IPS-18a (cell line): Measurements from ENCODE around the gene SERTAD3.
"Not testable (repeated sequence)": the region's sequence is repeated elsewhere in the genome, so short reads cannot be mapped to it uniquely, and the experiment has no call there.

Experiments used
- H3K27ac ChIP-seq: one replicate; pipeline ENCODE4 v1.5.1; 2013; ENCODE audit warnings: low read length
- H3K27me3 ChIP-seq: one replicate; pipeline ENCODE4 v1.6.1; 2013; ENCODE audit warnings: mild to moderate bottlenecking, low read length; ENCODE audit not compliant: control insufficient read depth, insufficient read depth
- H3K36me3 ChIP-seq: one replicate; pipeline ENCODE4 v1.6.1; 2013; ENCODE audit warnings: low read depth, low read length; ENCODE audit not compliant: control insufficient read depth
- H3K4me1 ChIP-seq: one replicate; pipeline ENCODE4 v1.6.1; 2013; ENCODE audit warnings: low read depth, low read length; ENCODE audit not compliant: control insufficient read depth
- H3K4me3 ChIP-seq: one replicate; pipeline ENCODE4 v1.5.1; 2013; ENCODE audit warnings: low read length
- H3K9ac ChIP-seq: one replicate; pipeline ENCODE4 v1.6.1; 2013; ENCODE audit warnings: mild to moderate bottlenecking, low read length, moderate library complexity
- H3K9me3 ChIP-seq: one replicate; pipeline ENCODE4 v1.6.1; 2013; ENCODE audit warnings: low read depth, low read length; ENCODE audit not compliant: control insufficient read depth

SERTAD3 gene

GRCh38 chr19:40413291-40413845 is 30.8 kb downstream of the SERTAD3 start, which contains the start of gene PRX:
Gene PRX (minus strand): TSS chr19:40413378. CDS start chr19:40407932, 5,446 bp downstream.
- peaks cover 7% of the 10 kb centered on the region for H3K4me1 ChIP-seq
- H3K27me3 ChIP-seq: no peaks in the 10 kb centered on the region
- H3K36me3 ChIP-seq: no peaks in the 10 kb centered on the region
- H3K4me3 ChIP-seq: peak within 1 kb of the TSS; percentile 5
- no peak within 1 kb of the TSS for H3K9ac ChIP-seq
- H3K27ac ChIP-seq: no peak within 1 kb of the TSS
- no peaks in the 10 kb centered on the region for H3K9me3 ChIP-seq

GRCh38 chr19:40412866-40413265 is 31.3 kb downstream of the SERTAD3 start:
- H3K27ac ChIP-seq: no peak overlapping the region
- no peaks in the 10 kb centered on the region for H3K27me3 ChIP-seq
- no peak overlapping the region for H3K4me3 ChIP-seq
- peaks cover 7% of the 10 kb centered on the region for H3K4me1 ChIP-seq
- no peak overlapping the region for H3K9ac ChIP-seq
- no peaks in the 10 kb centered on the region for H3K9me3 ChIP-seq
- H3K36me3 ChIP-seq: no peaks in the 10 kb centered on the region

GRCh38 chr19:40411958-40412499 is 32.1 kb downstream of the SERTAD3 start:
- Histone ChIP-seq H3K27me3 (no peaks in the 10 kb centered on the region), H3K9me3 (no peaks in the 10 kb centered on the region), H3K27ac (no peak overlapping the region), H3K4me1 (peaks cover 7% of the 10 kb centered on the region), H3K9ac (no peak overlapping the region), H3K36me3 (no peaks in the 10 kb centered on the region), H3K4me3 (no peak overlapping the region)

GRCh38 chr19:40411125-40411842 is 32.9 kb downstream of the SERTAD3 start:
- H3K36me3 ChIP-seq: no peaks in the 10 kb centered on the region
- no peak overlapping the region for H3K27ac ChIP-seq
- no peak overlapping the region for H3K9ac ChIP-seq
- H3K27me3 ChIP-seq: no peaks in the 10 kb centered on the region
- no peaks in the 10 kb centered on the region for H3K9me3 ChIP-seq
- H3K4me1 ChIP-seq: peaks cover 7% of the 10 kb centered on the region
- no peak overlapping the region for H3K4me3 ChIP-seq

- Histone ChIP-seq H3K36me3 (no peaks in the 10 kb centered on the region), H3K27ac (peak overlapping the region; percentile 46), H3K9me3 (no peaks in the 10 kb centered on the region), H3K27me3 (no peaks in the 10 kb centered on the region), H3K4me3 (no peak overlapping the region), H3K4me1 (peaks cover 7% of the 10 kb centered on the region), H3K9ac (no peak overlapping the region)
Measured at GRCh38 chr19:40410030-40410389, 34.1 kb downstream of the SERTAD3 start.

GRCh38 chr19:40408598-40408925 is 35.6 kb downstream of the SERTAD3 start:
- H3K4me3 ChIP-seq, H3K9me3 ChIP-seq, H3K27ac ChIP-seq, H3K36me3 ChIP-seq, H3K4me1 ChIP-seq, H3K9ac ChIP-seq, H3K27me3 ChIP-seq: not testable (repeated sequence)

GRCh38 chr19:40407714-40408597 is 36.2 kb downstream of the SERTAD3 start:
- H3K27ac ChIP-seq: no peak overlapping the region
- peaks cover 4% of the 10 kb centered on the region for H3K4me1 ChIP-seq
- no peaks in the 10 kb centered on the region for H3K36me3 ChIP-seq
- no peaks in the 10 kb centered on the region for H3K27me3 ChIP-seq
- H3K4me3 ChIP-seq: no peak overlapping the region
- H3K9me3 ChIP-seq: no peaks in the 10 kb centered on the region
- no peak overlapping the region for H3K9ac ChIP-seq

GRCh38 chr19:40403262-40403984 is 40.7 kb downstream of the SERTAD3 start:
- no peak overlapping the region for H3K27ac ChIP-seq
- peaks cover 8% of the 10 kb centered on the region for H3K27me3 ChIP-seq
- no peaks in the 10 kb centered on the region for H3K9me3 ChIP-seq
- no peak overlapping the region for H3K9ac ChIP-seq
- no peaks in the 10 kb centered on the region for H3K4me1 ChIP-seq
- H3K4me3 ChIP-seq: peak overlapping the region; percentile 59
- no peaks in the 10 kb centered on the region for H3K36me3 ChIP-seq

- Histone ChIP-seq H3K9ac (no peak overlapping the region), H3K36me3 (no peaks in the 10 kb centered on the region), H3K27ac (no peak overlapping the region), H3K4me3 (no peak overlapping the region), H3K27me3 (peaks cover 16% of the 10 kb centered on the region), H3K9me3 (no peaks in the 10 kb centered on the region), H3K4me1 (no peaks in the 10 kb centered on the region)
Measured at GRCh38 chr19:40400559-40400958, 43.6 kb downstream of the SERTAD3 start.

GRCh38 chr19:40398417-40399131 is 45.6 kb downstream of the SERTAD3 start:
- H3K4me3 ChIP-seq: no peak overlapping the region

GRCh38 chr19:40397568-40397906 is 46.6 kb downstream of the SERTAD3 start:
- H3K9me3 ChIP-seq: no peaks in the 10 kb centered on the region
- no peaks in the 10 kb centered on the region for H3K4me1 ChIP-seq
- no peaks in the 10 kb centered on the region for H3K36me3 ChIP-seq
- H3K4me3 ChIP-seq: no peak overlapping the region
- no peak overlapping the region for H3K9ac ChIP-seq
- no peak overlapping the region for H3K27ac ChIP-seq
- peaks cover 16% of the 10 kb centered on the region for H3K27me3 ChIP-seq

More at GRCh38 chr19:40398417-40399131, 45.6 kb downstream of the SERTAD3 start:
- no peak overlapping the region for H3K27ac ChIP-seq
- H3K27me3 ChIP-seq: peaks cover 16% of the 10 kb centered on the region
- no peaks in the 10 kb centered on the region for H3K4me1 ChIP-seq
- no peaks in the 10 kb centered on the region for H3K9me3 ChIP-seq
- no peaks in the 10 kb centered on the region for H3K36me3 ChIP-seq
- H3K9ac ChIP-seq: no peak overlapping the region
